CD4-positive, alpha-beta T cell treated with Interleukin-15 for 1 hour (primary cell): ENCODE measurements around the gene HNF4A.

Source experiments
- DNase-seq: peaks from one replicate; pipeline ENCODE4 v3.0.0-alpha.2; 2020

HNF4A gene

GRCh38 chr20:44478206-44478605 is 122.7 kb downstream of the HNF4A start:
- DNase-seq = no peak

GRCh38 chr20:44479643-44480042 is 124.1 kb downstream of the HNF4A start:
- peak; percentile 21 for DNase-seq

GRCh38 chr20:44480097-44480496 is 124.6 kb downstream of the HNF4A start:
- no peak for DNase-seq

- no peak for DNase-seq
These were observed 126.4 kb downstream of the HNF4A start for GRCh38 chr20:44481719-44482416.

GRCh38 chr20:44483112-44483511 is 127.6 kb downstream of the HNF4A start:
- DNase-seq = no peak
